ENCODE data around the gene ATP9B.

GRCh38 chr18:79227621-79228020 is 158.4 kb downstream of the ATP9B start:
- TF ChIP-seq CTCF (conservative IDR thresholded peaks at IDR 0.05; ENCODE audit: low read depth, low read length) (no peak), EZH2phosphoT487 (IDR thresholded peaks at IDR 0.05; ENCODE audit: borderline replicate concordance, low read length) (no peak)

Measured in PC-3 (cell line).